ENCODE results near the gene ZWILCH. TPM values are rescaled to one million over a fixed set of nuclear protein-coding genes. Genes with fewer than 3 reads are reported as not detected.

The ZWILCH gene
- total and polyA plus RNA-seq, 9 of the 15 experiments (the other 6 are each of a cell fraction or from before 2014, with no cell fraction given), result 32.8 to 94.2 (median 52.1) TPM

GRCh38 chr15:66569461-66570137 lies 64.5 kb downstream of the ZWILCH start:
- FAIRE-seq, result no peak
- no peak for DNase-seq (ENCODE audit: extremely low read depth in 1 of 4, low spot score in 3 of 4)
- H3K79me2 ChIP-seq (ENCODE audit: control insufficient read depth, insufficient read depth, low read length), result no peaks in the 10 kb centered on the region
- no peak overlapping the region for H3K9ac ChIP-seq (ENCODE audit: insufficient read depth in 1 of 2, low read depth in 2 of 2, low read length in 2 of 2)
- H4K20me1 ChIP-seq (replicated peaks; ENCODE audit: control insufficient read depth, insufficient read depth, low read length), result no peaks in the 10 kb centered on the region
- BruUV-seq (replicated peaks), result no TSS peak
- no peak for ATAC-seq
- H3K4me1 ChIP-seq (replicated peaks in 1 of 2; ENCODE audit: control insufficient read depth in 2 of 2, insufficient read depth in 2 of 2, low read length in 2 of 2), result peaks cover 5 to 21% of the 10 kb centered on the region in 2 experiments; a peak in 3 of 5 replicates
- H3K27ac ChIP-seq (ENCODE audit: extremely low read depth, low read depth, low read length), result no peak overlapping the region
- H3K9me1 ChIP-seq (ENCODE audit: control insufficient read depth, insufficient read depth, low read length), result no peaks in the 10 kb centered on the region
- WGBS (ENCODE audit: insufficient coverage, low coverage, missing lambda C conversion rate), result 63% methylated on average over 7 of the region's 9 CpGs
- ChIA-PET POLR2A (interaction anchor here (0.6 kb wide), 1 partner anchor 12 kb away, joined by 4 read pairs; no protein-coding TSS in a partner anchor), CTCF (ENCODE audit: low intra/inter-chr PET ratio) (no interaction called here)
- intact Hi-C loops (cut with micrococcal nuclease), result loop anchor here (5.0 kb wide), 1 partner anchor 62 kb away; the partner anchor contains the start of gene ZWILCH
- no peak overlapping the region for H3K4me3 ChIP-seq
- no peak overlapping the region for H3K4me2 ChIP-seq (ENCODE audit: insufficient read depth, low read length)
- no peaks in the 10 kb centered on the region for H3K9me3 ChIP-seq (replicated peaks; ENCODE audit: control insufficient read depth, insufficient read depth, low read depth, low read length)
- H3K36me3 ChIP-seq (ENCODE audit: control insufficient read depth, insufficient read depth, low read length), result no peaks in the 10 kb centered on the region
- no peak overlapping the region for H2AFZ ChIP-seq (ENCODE audit: low read depth, low read length)
- in situ Hi-C loops (cut with MboI), result no loop called here
- no peaks in the 10 kb centered on the region; a peak in 1 of 5 replicates for H3K27me3 ChIP-seq (ENCODE audit: control insufficient read depth in 2 of 2, insufficient read depth in 2 of 2, low read length in 2 of 2)
- TF ChIP-seq ZNF57 (CRISPR knock-in tag; IDR thresholded peaks at IDR 0.05), result no peak
- TF ChIP-seq TOE1 (IDR thresholded peaks at IDR 0.05; ENCODE audit: borderline replicate concordance), result no peak
- TF ChIP-seq TOE1 (CRISPR knock-in tag; IDR thresholded peaks at IDR 0.05; ENCODE audit: borderline replicate concordance, low read depth), result no peak
- no peak for TF ChIP-seq VEZF1 (CRISPR knock-in tag; IDR thresholded peaks at IDR 0.05)
- no peak for TF ChIP-seq CHAMP1 (IDR thresholded peaks at IDR 0.05)
- no peak for TF ChIP-seq GTF2B (IDR thresholded peaks at IDR 0.05; ENCODE audit: extremely low read depth, insufficient read length)
- no peak for TF ChIP-seq SIX5 (IDR thresholded peaks at IDR 0.05; ENCODE audit: borderline replicate concordance in 1 of 2, insufficient read depth in 1 of 2, low read depth in 1 of 2, low read length in 2 of 2)
- TF ChIP-seq NRF1 (conservative IDR thresholded peaks at IDR 0.05 in 1 of 2, IDR thresholded peaks at IDR 0.05 in 1 of 2), result no peak
- no peak for TF ChIP-seq LARP7 (IDR thresholded peaks at IDR 0.05)
- TF ChIP-seq ASH1L (IDR thresholded peaks at IDR 0.05; ENCODE audit: borderline replicate concordance, low read depth, partially characterized antibody), result no peak
- no peak for TF ChIP-seq POLR2B (IDR thresholded peaks at IDR 0.05; ENCODE audit: low read depth, partially characterized antibody)
- TF ChIP-seq CBX1 (IDR thresholded peaks at IDR 0.05; ENCODE audit: low read depth), result no peak
- no peak for TF ChIP-seq ZBTB17 (CRISPR knock-in tag; IDR thresholded peaks at IDR 0.05)
- no peak for TF ChIP-seq MCM5 (IDR thresholded peaks at IDR 0.05; ENCODE audit: low read depth)
- TF ChIP-seq ZBTB9 (CRISPR knock-in tag; IDR thresholded peaks at IDR 0.05), result no peak
